Measurements from ENCODE around the gene PIGQ. TPM values are rescaled to one million over a fixed set of nuclear protein-coding genes. Genes with fewer than 3 reads are reported as not detected.

Gene PIGQ
- total and polyA plus RNA-seq, 2 experiments from 2014 or later, result 30.2 to 62.3 TPM

DNA sequence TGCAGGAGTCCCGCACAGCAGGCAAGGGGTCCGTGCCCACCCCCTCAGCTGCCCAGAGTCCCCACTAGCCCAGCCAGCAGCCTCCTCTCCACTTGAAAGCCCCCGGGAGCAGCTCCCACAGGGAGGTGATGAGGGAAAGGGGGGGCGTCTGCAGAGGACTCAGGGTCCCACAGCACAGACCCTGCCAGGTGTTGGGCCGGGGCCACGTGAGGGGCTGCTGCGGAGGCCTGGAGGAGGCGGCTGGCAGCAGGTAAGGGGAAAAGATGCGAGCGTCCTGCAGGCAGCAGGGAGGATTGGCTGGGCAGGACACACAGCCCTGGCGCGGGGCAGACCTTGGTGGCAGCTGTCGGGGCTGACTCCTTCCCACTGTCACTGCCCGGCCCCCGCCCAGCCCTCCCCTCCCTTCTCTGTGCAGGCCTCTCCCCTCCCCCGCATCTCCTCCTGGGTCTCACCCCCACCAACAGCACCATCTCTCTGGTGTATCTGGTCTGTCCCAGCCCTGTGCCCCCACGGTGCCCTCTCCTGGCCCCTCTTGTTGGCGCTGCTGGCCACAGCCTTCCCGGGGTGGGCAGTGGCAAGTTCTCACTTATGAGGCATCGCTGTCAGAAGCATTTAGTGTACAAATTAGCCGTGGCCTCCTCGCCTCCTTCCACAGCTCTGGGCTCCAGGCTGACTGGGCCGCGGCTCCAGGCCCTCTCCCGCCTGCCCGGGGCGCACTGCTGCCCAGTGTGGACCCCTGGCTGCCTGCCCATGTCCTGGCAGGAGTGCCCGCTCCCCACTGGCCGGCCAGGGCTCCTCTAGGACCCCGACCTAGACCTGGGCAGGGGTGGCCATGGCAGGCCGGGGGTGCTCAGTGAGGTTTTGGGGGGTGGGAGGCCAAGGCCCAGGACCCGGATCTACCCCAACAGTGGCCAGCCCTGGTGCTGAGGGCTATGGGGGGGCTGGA lies 14.0 kb upstream of the PIGQ start (continued):
- TF ChIP-seq EZH2phosphoT487 (IDR thresholded peaks at IDR 0.05; ENCODE audit: unreplicated experiment) (no peak), POLR2AphosphoS5 (IDR thresholded peaks at IDR 0.05; ENCODE audit: low read depth) (no peak), CREB1 (CRISPR knock-in tag; IDR thresholded peaks at IDR 0.05; ENCODE audit: low read depth) (no peak), CTCF (conservative IDR thresholded peaks at IDR 0.05; ENCODE audit: low read depth in 2 of 2) (no peak; a peak in 1 of 4 replicates), EZH2 (IDR thresholded peaks at IDR 0.05; ENCODE audit: low read depth, unreplicated experiment) (no peak), NANOG (IDR thresholded peaks at IDR 0.05; ENCODE audit: borderline replicate concordance) (no peak), ETS1 (IDR thresholded peaks at IDR 0.05) (no peak), REST (IDR thresholded peaks at IDR 0.05; ENCODE audit: unreplicated experiment) (no peak), JUNB (IDR thresholded peaks at IDR 0.05; ENCODE audit: unreplicated experiment) (no peak), ZNF114 (CRISPR knock-in tag; IDR thresholded peaks at IDR 0.05) (no peak), ZNF331 (CRISPR knock-in tag; IDR thresholded peaks at IDR 0.05; ENCODE audit: low read depth) (no peak)

Data from GM23338 (cell line).